ENCODE results near the gene GSTA3.
"Not testable (repeated sequence)": the region's sequence is repeated elsewhere in the genome, so short reads cannot be mapped to it uniquely, and the experiment has no call there.

The GSTA3 gene

DNA sequence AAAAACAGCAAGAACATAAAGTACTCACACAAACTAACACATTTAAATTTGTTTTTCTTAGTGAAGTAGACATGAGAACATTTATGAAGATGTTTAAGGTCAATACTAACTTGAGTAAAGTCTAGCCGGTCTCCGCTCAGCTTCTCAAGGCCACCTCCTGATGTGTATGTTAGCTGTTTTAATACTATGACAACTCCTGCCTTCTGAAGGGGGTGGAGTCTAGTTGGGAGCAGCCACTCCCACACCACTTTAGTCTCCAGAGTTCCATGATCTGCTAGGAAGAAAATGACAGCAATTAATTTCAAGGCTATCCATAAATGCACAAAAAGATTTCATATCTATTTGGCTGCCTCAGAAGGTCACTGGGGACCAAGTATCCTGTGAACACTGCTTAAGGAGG lies at the start of gene GSTA3:
TSS of gene GSTA3 (minus strand) at position 168 of the 400 bp plus-strand sequence. CDS start 3,864 bp downstream, outside the sequence.
- DNase-seq = no peak

- no peak for DNase-seq
Measured at GRCh38 chr6:52958546-52959255, 49.2 kb upstream of the GSTA3 start.

DNA sequence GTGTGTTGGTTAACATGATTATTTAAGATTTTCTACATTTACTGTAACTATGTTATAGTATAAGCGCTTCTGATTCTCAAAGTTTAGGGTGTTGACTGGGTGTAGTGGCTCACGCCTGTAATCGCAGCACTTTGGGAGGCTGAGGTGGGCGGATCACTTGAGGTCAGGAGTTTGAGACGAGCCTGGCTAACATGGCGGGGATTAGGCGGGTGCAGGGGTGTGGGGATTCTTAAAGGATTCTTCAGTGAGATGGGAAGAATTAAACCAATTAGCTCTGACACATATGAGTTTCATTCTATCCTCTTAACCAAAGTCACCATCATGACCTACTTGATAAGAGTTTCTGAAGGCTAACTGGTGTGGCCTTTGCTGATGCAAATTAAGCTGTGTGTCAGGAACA lies 46.4 kb upstream of the GSTA3 start:
- no peak for DNase-seq

GRCh38 chr6:52953911-52954839 lies 44.7 kb upstream of the GSTA3 start:
- no peak for DNase-seq

GRCh38 chr6:52946306-52946705 lies 36.8 kb upstream of the GSTA3 start:
- DNase-seq = no peak

DNA sequence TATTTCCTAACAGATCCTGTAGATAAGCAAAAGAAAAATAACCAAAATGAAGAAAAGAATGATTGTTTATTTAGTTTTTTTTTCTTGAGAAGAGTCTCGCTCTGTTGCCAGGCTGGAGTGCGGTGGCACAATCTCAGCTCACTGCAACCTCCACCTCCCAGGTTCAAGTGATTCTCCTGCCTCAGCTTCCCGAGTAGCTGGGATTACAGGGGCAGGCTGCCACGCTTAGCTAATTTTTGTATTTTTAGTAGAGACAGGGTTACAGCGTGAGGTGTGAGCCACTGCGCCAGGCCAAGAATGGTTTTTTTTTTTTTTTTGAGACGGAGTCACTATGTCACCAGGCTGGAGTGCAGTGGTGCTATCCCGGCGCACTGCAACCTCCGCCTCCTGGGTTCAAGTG lies 33.3 kb upstream of the GSTA3 start:
- not testable (repeated sequence) for DNase-seq

DNA sequence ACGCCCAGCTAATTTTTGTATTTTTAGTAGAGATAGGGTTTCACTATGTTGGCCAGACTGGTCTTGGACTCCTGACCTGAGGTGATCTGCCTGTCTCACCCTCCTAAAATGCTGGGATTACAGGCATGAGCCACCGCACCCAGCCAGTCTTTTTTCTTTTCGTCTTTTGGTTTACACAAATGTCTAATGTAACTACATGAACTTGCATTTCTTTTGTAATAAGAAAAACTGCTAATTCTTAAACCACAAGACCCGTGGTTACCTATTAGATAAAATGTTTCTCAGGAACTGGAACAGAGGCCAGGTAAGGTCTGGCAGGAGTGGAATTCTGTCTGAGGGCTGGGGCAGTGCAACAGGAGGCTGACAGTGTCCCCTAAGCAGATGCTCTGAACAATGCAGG lies 32.7 kb upstream of the GSTA3 start:
- DNase-seq = no peak

DNA sequence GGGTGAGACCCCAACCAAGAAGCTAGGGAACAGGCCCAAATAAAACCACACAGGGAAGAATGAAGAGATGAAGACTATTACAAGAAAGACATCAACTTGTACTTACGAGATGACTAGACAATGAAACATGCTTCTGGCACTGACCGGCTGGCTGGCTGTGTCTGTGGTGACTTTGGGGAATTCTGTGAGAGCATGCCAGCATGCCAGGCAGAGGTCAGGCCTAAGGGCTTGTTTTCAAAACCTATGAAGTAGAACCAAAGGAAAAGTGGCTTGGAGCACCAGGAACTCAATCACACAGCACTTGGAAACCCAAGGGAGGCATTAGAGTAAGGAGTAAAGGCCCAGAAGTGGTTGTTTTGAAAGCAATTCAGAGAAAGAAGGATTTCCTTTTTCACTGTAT lies 28.4 kb upstream of the GSTA3 start:
- DNase-seq = no peak

GRCh38 chr6:52933778-52934177 lies 24.3 kb upstream of the GSTA3 start:
- DNase-seq = no peak

DNA sequence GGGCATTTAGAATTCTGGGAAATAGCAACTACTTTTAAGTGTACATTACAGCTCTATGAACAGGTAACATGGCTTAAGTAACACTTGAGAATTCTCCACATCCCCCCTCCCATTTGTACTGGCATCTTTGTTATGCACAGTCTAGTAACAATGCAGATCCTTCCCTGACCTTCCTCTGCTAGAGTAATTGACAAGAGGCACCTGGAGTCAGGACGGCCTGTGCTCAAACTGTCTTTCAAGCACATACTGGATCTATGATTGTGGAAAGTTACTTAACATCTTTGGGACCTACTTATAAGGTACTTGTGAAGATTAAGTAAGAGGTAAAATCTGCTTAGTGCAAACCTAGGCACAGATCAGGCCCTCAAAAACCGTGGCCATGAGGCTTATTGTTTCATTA lies 21.9 kb upstream of the GSTA3 start:
- DNase-seq = no peak

DNA sequence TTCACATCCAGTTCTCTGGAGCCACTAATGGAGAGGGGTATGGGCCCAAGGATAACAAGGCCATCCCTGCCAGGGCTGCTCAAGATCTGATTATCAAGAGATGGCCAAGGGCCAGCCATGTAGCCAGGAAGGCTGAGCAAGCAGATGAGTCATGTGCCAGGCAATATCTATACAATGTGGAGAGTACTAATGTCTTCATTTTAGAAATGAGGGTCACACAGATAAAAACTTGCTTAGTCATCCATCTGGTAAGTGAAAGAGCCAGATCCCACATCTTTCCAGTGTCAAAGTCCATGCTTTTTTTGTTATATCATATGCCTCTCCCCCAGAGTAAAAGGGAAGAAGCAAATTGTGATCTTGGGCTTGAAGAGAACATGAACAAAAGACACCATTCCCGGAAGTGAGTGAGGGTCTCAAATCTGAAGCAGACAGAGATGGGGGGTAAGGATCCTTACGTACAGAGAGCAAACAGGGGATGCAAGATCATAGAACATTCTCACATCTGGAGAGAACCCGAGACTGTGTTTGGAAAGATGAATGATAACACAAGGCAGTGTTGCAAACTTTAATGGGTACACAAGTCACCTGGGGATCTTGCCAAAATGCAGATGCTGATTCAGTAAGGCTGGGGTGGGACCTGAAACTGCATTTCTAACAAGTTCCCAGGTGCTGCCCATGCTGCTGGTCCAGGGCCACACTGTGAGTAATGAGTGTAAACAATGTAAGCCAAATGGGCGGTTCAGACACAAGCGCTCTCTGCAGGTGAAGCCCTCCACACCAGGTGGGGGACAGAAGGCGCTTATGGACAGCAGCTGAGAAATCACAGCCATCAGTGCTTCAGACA lies 20.0 kb upstream of the GSTA3 start:
- DNase-seq = no peak

- no peak for DNase-seq
Measured at GRCh38 chr6:52927451-52927850, 18.0 kb upstream of the GSTA3 start.

DNA sequence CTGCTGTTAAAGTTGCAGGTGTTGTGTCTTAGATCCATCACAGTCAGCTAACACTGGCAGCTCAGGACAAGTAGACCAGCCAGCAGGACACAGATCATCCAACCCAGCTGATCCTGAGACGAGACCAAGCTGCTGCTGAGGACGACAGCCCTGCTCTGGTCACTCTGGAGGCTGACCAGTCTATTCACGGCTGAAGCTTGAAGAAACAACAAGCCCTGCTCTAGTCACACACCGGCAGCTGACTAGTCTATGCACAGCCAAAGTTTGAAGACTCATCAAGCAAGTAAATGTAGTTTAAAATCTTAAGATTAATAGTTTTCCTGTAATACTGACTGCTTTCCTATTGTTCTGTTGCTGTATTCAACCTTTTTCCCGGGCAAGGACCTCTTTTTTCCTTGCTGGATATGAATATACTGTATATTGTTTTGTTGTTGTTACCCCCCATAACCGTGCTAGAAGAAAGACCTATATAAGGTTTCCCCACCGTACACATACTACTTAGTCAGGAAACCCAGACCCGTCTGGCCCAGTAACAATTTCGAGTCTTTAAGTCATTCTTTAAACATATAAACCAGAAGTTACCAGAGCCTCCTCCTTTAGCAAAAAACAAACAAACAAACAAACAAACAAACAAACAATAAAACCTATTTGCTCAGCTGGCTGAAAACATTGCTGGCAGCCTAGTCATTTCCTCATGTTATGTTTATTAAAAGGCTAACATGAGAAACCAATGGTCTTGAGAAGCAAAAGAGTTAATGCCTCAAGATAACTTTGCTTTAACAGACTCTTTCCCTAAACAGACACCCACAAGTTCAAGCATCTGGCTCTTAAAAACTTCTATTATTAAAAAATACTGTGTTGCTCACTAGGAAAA lies 16.7 kb upstream of the GSTA3 start:
- DNase-seq = no peak

GRCh38 chr6:52925042-52925441 lies 15.5 kb upstream of the GSTA3 start:
- no peak for DNase-seq

DNA sequence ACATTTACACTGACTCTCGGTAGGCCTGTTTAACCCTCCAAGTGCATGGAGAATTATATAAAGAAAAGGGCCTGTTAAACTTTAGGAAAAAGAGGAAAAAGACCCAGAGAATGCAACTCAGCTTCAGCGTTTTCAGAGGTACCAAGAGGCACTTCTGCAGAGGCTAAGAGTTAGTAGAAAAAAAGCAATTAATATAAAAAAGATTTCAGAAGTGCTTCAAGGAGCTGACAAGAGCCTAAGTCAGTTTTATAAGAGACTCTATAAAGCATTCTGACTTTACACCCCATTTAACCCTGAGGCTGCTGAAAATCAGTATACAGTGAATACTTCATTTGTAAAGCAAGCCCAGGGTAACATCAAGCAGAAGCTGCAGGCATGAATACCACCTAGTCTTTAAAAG lies 14.2 kb upstream of the GSTA3 start:
- DNase-seq = not testable (repeated sequence)

- DNase-seq = no peak
Measured at GRCh38 chr6:52922161-52922560, 12.7 kb upstream of the GSTA3 start.

- DNase-seq = no peak
Measured at GRCh38 chr6:52921743-52922142, 12.2 kb upstream of the GSTA3 start.

DNA sequence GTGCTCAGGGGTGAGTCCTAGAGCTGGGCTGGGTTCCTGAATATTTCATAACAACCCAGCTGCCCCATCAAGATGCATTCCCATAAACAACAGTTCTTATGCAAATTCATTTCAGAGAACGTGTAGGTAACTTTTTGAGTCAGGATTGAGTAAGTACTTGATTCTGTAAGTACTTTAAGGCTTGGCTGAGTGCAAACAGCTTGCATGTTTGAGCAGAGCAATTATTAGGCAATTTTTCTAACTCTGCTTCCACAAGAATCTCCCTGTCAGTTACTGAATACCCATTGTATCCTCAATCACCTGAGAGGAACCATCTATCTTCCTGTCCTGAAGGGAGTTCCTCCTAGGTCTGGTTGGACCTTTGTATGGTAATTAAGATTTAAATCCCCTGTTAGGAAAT lies 10.0 kb upstream of the GSTA3 start:
- DNase-seq = not testable (repeated sequence)

DNA sequence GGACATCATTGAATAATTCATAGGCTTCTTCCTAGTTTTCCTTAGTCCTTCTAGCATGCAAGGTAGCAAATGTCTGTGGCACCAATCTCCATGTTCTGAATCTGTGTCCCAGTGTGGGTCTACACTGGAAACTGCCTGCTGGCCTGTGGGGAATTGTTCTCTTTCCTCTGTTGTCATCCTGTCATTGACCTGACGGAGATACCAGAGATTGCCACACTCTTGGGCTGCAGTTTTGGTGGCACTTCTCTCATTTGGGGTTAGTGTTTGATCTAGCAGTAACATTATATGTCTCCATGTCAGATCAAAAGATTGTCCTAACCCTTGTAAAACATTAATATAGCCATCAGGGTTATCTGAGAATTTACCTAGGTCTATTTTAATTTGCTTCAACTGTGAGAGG lies 9.3 kb upstream of the GSTA3 start:
- not testable (repeated sequence) for DNase-seq

- DNase-seq = not testable (repeated sequence)
Measured at GRCh38 chr6:52918027-52918686, 8.7 kb upstream of the GSTA3 start.

- no peak for DNase-seq
Measured at GRCh38 chr6:52914516-52914915, 5.0 kb upstream of the GSTA3 start.

GRCh38 chr6:52910091-52910490 lies 593 bp upstream of the GSTA3 start:
- DNase-seq = no peak

Measured in NCI-H1092 (cell line).